Esophagus squamous epithelium (tissue), 4 donors: ENCODE data around the gene SBDS.

Source experiments
- CTCF ChIP-seq, 6 experiments: fragments of 450-650 bp in 4 of 6; fragments of 200-600 bp in 2 of 6; sonication (generic) in 2 of 6; IDR thresholded peaks; one replicate each; pipeline ENCODE4 v1.5.1; 2016 to 2019; ENCODE audit warnings: antibody characterized with exemption in 6 of 6, mild to moderate bottlenecking in 4 of 6, moderate library complexity in 4 of 6
- POLR2A ChIP-seq, 4 donors: fragments of 450-650 bp; IDR thresholded peaks; one replicate each; pipeline ENCODE4 v1.6.1; 2017; ENCODE audit warnings: antibody characterized with exemption in 4 of 4, mild to moderate bottlenecking in 4 of 4, moderate library complexity in 3 of 4

GRCh38 chr7:66995050-66995776 is at the start of gene SBDS:
- TF ChIP-seq CTCF (IDR thresholded peaks at IDR 0.05) (peak in 1 of 6 experiments; percentile 16), POLR2A (IDR thresholded peaks at IDR 0.05) (peak in 3 of 4 donors; percentile 94 to 99 (median 99))
